22Rv1 (cell line): Measurements from ENCODE around the gene SEC63.
"Not testable (repeated sequence)": the region's sequence is repeated elsewhere in the genome, so short reads cannot be mapped to it uniquely, and the experiment has no call there.

Experiments
- CTCF ChIP-seq: fragments of 450-650 bp; IDR thresholded peaks from 2 replicates; pipeline ENCODE4 v1.5.1; 2017; ENCODE audit warnings: mild to moderate bottlenecking
- ZFX ChIP-seq: fragments of 450-650 bp; IDR thresholded peaks from 2 replicates; pipeline ENCODE4 v1.6.1; 2017; ENCODE audit warnings: antibody characterized with exemption, borderline replicate concordance

GRCh38 chr6:107990587-107990986 lies 32.6 kb upstream of the SEC63 start:
- not testable (repeated sequence) for TF ChIP-seq CTCF, ZFX
